WTC11 (cell line): ENCODE measurements around the gene ALOXE3. TPM values are rescaled to one million over a fixed set of nuclear protein-coding genes. Genes with fewer than 3 reads are reported as not detected.

Source experiments
- SP1 ChIP-seq: sonication (generic); formaldehyde crosslinking; conservative IDR thresholded peaks from 2 replicates; pipeline ENCODE4 v1.8.1; 2022; ENCODE audit warnings: missing genetic modification reagents
- total RNA-seq: library from RNA; stranded (reverse); gene quantifications from 3 replicates; pipeline ENCODE4 v1.2.3, GENCODE V29; 2021
- TF ChIP-seq, protein P1 (sequence below): fragments of 250-450 bp; sonication (Bioruptor Pico); IDR thresholded peaks from 2 replicates; pipeline ENCODE4 v1.8.0; 2021; ENCODE audit warnings: mild to moderate bottlenecking
- TF ChIP-seq, protein P2 (sequence below): fragments of 200-600 bp; IDR thresholded peaks from 2 replicates; pipeline ENCODE4 v1.8.0; 2022; ENCODE audit warnings: antibody characterized with exemption
- TF ChIP-seq, protein P3 (sequence below): sonication (generic); formaldehyde crosslinking; IDR thresholded peaks from 2 replicates; pipeline ENCODE4 v1.8.1; 2023; ENCODE audit warnings: mild to moderate bottlenecking, missing genetic modification reagents, moderate library complexity
- TF ChIP-seq, protein P4 (sequence below): fragments of 250-450 bp; sonication (Bioruptor Pico); IDR thresholded peaks from 2 replicates; pipeline ENCODE4 v1.9.0; 2021; ENCODE audit warnings: mild to moderate bottlenecking
- TF ChIP-seq, protein P5 (sequence below): sonication (generic); formaldehyde crosslinking; IDR thresholded peaks from 2 replicates; pipeline ENCODE4 v1.8.0; 2022; ENCODE audit warnings: mild to moderate bottlenecking, missing genetic modification reagents
- TF ChIP-seq, protein P6 (sequence below): sonication (generic); formaldehyde crosslinking; IDR thresholded peaks from 2 replicates; pipeline ENCODE4 v1.8.0; 2023; ENCODE audit warnings: mild to moderate bottlenecking, missing genetic modification reagents
- TF ChIP-seq, protein P7 (sequence below): sonication (generic); formaldehyde crosslinking; IDR thresholded peaks from 2 replicates; pipeline ENCODE4 v1.8.1; 2022; ENCODE audit warnings: missing genetic modification reagents, borderline replicate concordance
- TF ChIP-seq, protein P8 (sequence below): sonication (generic); formaldehyde crosslinking; IDR thresholded peaks from 2 replicates; pipeline ENCODE4 v1.8.1; 2023; ENCODE audit warnings: mild to moderate bottlenecking, missing genetic modification reagents, borderline replicate concordance
- TF ChIP-seq, protein P9 (sequence below): sonication (generic); formaldehyde crosslinking; conservative IDR thresholded peaks from 2 replicates; pipeline ENCODE4 v1.8.1; 2023; ENCODE audit warnings: mild to moderate bottlenecking, low read depth, missing genetic modification reagents, moderate library complexity

ALOXE3 gene
- total RNA-seq, 1 experiment from 2014 or later, result 0.81 TPM

DNA sequence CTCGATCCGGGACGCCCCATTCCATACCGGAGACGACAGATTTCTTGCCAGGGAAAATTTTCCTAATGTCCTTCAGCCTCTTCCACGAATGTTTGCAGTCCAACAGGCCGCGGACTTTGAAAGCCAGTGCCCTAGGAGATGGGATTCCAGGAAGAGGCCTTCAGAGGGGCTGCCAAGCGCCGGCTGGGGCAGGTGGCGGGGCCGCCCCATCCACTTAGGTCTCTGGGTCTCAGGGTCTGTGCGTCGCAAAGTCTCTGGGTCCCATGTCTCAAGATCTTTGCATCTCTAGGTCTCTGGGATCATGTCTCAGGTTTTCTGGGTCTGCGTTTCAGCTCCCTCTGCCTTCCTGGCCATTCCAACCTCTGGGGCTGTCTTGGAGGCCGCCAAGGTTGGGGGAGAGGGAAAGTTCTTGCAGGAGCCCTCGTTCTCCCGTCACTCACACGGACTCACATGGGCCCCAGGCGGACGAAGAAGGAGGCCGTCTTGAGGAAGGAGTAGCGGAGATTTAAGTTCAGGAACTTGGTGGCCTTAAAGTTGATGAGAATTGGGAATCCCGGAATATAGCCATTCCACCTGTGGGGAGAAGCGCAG is 38.0 kb downstream of the ALOXE3 start (continued):
- TF ChIP-seq, protein P1, sequence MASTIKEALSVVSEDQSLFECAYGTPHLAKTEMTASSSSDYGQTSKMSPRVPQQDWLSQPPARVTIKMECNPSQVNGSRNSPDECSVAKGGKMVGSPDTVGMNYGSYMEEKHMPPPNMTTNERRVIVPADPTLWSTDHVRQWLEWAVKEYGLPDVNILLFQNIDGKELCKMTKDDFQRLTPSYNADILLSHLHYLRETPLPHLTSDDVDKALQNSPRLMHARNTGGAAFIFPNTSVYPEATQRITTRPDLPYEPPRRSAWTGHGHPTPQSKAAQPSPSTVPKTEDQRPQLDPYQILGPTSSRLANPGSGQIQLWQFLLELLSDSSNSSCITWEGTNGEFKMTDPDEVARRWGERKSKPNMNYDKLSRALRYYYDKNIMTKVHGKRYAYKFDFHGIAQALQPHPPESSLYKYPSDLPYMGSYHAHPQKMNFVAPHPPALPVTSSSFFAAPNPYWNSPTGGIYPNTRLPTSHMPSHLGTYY (CRISPR knock-in tag), result no peak
- TF ChIP-seq, protein P2, sequence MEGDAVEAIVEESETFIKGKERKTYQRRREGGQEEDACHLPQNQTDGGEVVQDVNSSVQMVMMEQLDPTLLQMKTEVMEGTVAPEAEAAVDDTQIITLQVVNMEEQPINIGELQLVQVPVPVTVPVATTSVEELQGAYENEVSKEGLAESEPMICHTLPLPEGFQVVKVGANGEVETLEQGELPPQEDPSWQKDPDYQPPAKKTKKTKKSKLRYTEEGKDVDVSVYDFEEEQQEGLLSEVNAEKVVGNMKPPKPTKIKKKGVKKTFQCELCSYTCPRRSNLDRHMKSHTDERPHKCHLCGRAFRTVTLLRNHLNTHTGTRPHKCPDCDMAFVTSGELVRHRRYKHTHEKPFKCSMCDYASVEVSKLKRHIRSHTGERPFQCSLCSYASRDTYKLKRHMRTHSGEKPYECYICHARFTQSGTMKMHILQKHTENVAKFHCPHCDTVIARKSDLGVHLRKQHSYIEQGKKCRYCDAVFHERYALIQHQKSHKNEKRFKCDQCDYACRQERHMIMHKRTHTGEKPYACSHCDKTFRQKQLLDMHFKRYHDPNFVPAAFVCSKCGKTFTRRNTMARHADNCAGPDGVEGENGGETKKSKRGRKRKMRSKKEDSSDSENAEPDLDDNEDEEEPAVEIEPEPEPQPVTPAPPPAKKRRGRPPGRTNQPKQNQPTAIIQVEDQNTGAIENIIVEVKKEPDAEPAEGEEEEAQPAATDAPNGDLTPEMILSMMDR, result peak; percentile 25; the same call in 1 of the 2 replicates
- no peak for TF ChIP-seq SP1 (CRISPR knock-in tag)
- TF ChIP-seq, protein P3, sequence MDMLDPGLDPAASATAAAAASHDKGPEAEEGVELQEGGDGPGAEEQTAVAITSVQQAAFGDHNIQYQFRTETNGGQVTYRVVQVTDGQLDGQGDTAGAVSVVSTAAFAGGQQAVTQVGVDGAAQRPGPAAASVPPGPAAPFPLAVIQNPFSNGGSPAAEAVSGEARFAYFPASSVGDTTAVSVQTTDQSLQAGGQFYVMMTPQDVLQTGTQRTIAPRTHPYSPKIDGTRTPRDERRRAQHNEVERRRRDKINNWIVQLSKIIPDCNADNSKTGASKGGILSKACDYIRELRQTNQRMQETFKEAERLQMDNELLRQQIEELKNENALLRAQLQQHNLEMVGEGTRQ (CRISPR knock-in tag), result no peak
- TF ChIP-seq, protein P4, sequence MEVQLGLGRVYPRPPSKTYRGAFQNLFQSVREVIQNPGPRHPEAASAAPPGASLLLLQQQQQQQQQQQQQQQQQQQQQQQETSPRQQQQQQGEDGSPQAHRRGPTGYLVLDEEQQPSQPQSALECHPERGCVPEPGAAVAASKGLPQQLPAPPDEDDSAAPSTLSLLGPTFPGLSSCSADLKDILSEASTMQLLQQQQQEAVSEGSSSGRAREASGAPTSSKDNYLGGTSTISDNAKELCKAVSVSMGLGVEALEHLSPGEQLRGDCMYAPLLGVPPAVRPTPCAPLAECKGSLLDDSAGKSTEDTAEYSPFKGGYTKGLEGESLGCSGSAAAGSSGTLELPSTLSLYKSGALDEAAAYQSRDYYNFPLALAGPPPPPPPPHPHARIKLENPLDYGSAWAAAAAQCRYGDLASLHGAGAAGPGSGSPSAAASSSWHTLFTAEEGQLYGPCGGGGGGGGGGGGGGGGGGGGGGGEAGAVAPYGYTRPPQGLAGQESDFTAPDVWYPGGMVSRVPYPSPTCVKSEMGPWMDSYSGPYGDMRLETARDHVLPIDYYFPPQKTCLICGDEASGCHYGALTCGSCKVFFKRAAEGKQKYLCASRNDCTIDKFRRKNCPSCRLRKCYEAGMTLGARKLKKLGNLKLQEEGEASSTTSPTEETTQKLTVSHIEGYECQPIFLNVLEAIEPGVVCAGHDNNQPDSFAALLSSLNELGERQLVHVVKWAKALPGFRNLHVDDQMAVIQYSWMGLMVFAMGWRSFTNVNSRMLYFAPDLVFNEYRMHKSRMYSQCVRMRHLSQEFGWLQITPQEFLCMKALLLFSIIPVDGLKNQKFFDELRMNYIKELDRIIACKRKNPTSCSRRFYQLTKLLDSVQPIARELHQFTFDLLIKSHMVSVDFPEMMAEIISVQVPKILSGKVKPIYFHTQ (CRISPR knock-in tag), result no peak
- TF ChIP-seq, protein P5, sequence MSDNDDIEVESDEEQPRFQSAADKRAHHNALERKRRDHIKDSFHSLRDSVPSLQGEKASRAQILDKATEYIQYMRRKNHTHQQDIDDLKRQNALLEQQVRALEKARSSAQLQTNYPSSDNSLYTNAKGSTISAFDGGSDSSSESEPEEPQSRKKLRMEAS (CRISPR knock-in tag), result peak; percentile 1
- TF ChIP-seq, protein P6, sequence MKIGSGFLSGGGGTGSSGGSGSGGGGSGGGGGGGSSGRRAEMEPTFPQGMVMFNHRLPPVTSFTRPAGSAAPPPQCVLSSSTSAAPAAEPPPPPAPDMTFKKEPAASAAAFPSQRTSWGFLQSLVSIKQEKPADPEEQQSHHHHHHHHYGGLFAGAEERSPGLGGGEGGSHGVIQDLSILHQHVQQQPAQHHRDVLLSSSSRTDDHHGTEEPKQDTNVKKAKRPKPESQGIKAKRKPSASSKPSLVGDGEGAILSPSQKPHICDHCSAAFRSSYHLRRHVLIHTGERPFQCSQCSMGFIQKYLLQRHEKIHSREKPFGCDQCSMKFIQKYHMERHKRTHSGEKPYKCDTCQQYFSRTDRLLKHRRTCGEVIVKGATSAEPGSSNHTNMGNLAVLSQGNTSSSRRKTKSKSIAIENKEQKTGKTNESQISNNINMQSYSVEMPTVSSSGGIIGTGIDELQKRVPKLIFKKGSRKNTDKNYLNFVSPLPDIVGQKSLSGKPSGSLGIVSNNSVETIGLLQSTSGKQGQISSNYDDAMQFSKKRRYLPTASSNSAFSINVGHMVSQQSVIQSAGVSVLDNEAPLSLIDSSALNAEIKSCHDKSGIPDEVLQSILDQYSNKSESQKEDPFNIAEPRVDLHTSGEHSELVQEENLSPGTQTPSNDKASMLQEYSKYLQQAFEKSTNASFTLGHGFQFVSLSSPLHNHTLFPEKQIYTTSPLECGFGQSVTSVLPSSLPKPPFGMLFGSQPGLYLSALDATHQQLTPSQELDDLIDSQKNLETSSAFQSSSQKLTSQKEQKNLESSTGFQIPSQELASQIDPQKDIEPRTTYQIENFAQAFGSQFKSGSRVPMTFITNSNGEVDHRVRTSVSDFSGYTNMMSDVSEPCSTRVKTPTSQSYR (CRISPR knock-in tag), result no peak
- TF ChIP-seq, protein P7, sequence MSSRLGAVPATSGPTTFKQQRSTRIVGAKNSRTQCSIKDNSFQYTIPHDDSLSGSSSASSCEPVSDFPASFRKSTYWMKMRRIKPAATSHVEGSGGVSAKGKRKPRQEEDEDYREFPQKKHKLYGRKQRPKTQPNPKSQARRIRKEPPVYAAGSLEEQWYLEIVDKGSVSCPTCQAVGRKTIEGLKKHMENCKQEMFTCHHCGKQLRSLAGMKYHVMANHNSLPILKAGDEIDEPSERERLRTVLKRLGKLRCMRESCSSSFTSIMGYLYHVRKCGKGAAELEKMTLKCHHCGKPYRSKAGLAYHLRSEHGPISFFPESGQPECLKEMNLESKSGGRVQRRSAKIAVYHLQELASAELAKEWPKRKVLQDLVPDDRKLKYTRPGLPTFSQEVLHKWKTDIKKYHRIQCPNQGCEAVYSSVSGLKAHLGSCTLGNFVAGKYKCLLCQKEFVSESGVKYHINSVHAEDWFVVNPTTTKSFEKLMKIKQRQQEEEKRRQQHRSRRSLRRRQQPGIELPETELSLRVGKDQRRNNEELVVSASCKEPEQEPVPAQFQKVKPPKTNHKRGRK (CRISPR knock-in tag), result no peak
- TF ChIP-seq, protein P8, sequence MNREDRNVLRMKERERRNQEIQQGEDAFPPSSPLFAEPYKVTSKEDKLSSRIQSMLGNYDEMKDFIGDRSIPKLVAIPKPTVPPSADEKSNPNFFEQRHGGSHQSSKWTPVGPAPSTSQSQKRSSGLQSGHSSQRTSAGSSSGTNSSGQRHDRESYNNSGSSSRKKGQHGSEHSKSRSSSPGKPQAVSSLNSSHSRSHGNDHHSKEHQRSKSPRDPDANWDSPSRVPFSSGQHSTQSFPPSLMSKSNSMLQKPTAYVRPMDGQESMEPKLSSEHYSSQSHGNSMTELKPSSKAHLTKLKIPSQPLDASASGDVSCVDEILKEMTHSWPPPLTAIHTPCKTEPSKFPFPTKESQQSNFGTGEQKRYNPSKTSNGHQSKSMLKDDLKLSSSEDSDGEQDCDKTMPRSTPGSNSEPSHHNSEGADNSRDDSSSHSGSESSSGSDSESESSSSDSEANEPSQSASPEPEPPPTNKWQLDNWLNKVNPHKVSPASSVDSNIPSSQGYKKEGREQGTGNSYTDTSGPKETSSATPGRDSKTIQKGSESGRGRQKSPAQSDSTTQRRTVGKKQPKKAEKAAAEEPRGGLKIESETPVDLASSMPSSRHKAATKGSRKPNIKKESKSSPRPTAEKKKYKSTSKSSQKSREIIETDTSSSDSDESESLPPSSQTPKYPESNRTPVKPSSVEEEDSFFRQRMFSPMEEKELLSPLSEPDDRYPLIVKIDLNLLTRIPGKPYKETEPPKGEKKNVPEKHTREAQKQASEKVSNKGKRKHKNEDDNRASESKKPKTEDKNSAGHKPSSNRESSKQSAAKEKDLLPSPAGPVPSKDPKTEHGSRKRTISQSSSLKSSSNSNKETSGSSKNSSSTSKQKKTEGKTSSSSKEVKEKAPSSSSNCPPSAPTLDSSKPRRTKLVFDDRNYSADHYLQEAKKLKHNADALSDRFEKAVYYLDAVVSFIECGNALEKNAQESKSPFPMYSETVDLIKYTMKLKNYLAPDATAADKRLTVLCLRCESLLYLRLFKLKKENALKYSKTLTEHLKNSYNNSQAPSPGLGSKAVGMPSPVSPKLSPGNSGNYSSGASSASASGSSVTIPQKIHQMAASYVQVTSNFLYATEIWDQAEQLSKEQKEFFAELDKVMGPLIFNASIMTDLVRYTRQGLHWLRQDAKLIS (CRISPR knock-in tag), result no peak
- TF ChIP-seq, protein P9, sequence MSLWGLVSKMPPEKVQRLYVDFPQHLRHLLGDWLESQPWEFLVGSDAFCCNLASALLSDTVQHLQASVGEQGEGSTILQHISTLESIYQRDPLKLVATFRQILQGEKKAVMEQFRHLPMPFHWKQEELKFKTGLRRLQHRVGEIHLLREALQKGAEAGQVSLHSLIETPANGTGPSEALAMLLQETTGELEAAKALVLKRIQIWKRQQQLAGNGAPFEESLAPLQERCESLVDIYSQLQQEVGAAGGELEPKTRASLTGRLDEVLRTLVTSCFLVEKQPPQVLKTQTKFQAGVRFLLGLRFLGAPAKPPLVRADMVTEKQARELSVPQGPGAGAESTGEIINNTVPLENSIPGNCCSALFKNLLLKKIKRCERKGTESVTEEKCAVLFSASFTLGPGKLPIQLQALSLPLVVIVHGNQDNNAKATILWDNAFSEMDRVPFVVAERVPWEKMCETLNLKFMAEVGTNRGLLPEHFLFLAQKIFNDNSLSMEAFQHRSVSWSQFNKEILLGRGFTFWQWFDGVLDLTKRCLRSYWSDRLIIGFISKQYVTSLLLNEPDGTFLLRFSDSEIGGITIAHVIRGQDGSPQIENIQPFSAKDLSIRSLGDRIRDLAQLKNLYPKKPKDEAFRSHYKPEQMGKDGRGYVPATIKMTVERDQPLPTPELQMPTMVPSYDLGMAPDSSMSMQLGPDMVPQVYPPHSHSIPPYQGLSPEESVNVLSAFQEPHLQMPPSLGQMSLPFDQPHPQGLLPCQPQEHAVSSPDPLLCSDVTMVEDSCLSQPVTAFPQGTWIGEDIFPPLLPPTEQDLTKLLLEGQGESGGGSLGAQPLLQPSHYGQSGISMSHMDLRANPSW (CRISPR knock-in tag), result no peak
- TF ChIP-seq, all 79 proteins: peak for 4
